Measurements from ENCODE around the gene PHF21A. TPM values are rescaled to one million over a fixed set of nuclear protein-coding genes. Genes with fewer than 3 reads are reported as not detected.

The PHF21A gene
- total and polyA plus RNA-seq, 2 of the 8 experiments (the other 6 are each of a cell fraction or from before 2014, with no cell fraction given) = 17.6 to 40.3 TPM

- Histone ChIP-seq H4K5ac (ENCODE audit: insufficient read length, low read depth, low read length) (no peak overlapping the region), H3K79me1 (ENCODE audit: low read depth, low read length) (peaks cover 2% of the 10 kb centered on the region), H3K4ac (replicated peaks; ENCODE audit: insufficient read length, low read depth, low read length) (no peak overlapping the region), H3K79me2 (ENCODE audit: control insufficient read depth in 1 of 2, insufficient read depth in 2 of 2, low read length in 2 of 2) (no peaks in the 10 kb centered on the region), H3K36me3 (ENCODE audit: control insufficient read depth in 2 of 4, insufficient read depth in 4 of 4, low read length in 3 of 4) (peaks cover 6 to 16% (median 13%) of the 10 kb centered on the region in 4 experiments; a peak in 6 of 8 replicates), H3K4me3 (ENCODE audit: extremely low read depth in 1 of 4, insufficient read depth in 2 of 4, low read depth in 3 of 4, low read length in 4 of 4) (peak overlapping the region; percentile 50 to 66 (median 59); a peak in 7 of 8 replicates), H3K4me2 (ENCODE audit: insufficient read depth in 1 of 2, low read depth in 2 of 2, low read length in 2 of 2) (peak overlapping the region; percentile 74 to 84), H2BK15ac (ENCODE audit: low read length) (no peak overlapping the region), H3K9me3 (ENCODE audit: insufficient read depth in 2 of 2, low read depth in 1 of 2, low read length in 1 of 2) (no peaks in the 10 kb centered on the region), H3K23me2 (ENCODE audit: low read depth, low read length) (peaks cover 8% of the 10 kb centered on the region), H2AFZ (ENCODE audit: low read length) (no peak overlapping the region), H3K18ac (ENCODE audit: extremely low read depth, low read length) (no peak overlapping the region; the same call in 1 of the 2 replicates), H4K8ac (ENCODE audit: extremely low read depth, insufficient read depth, low read length) (no peak overlapping the region; the same call in 1 of the 2 replicates), H3K4me1 (replicated peaks in 1 of 4; ENCODE audit: control insufficient read depth in 3 of 4, insufficient read depth in 4 of 4, low read length in 3 of 4) (peaks cover 0 to 28% (median 19%) of the 10 kb centered on the region in 4 experiments; a peak in 5 of 7 replicates), H2BK12ac (ENCODE audit: low read depth, low read length) (no peak overlapping the region), H4K91ac (replicated peaks; ENCODE audit: insufficient read length, low read length) (no peak overlapping the region), H3K14ac (ENCODE audit: insufficient read length) (no peak overlapping the region), H4K20me1 (replicated peaks in 1 of 2; ENCODE audit: control insufficient read depth in 1 of 2, insufficient read depth in 2 of 2, low read length in 2 of 2) (peaks cover 10 to 22% of the 10 kb centered on the region in 2 experiments), H2AK5ac (ENCODE audit: low read depth, low read length) (no peak overlapping the region), H2BK20ac (ENCODE audit: low read length) (no peak overlapping the region), H3K9ac (replicated peaks in 1 of 4; ENCODE audit: extremely low read depth in 1 of 4, low read depth in 3 of 4, low read length in 3 of 4) (peak overlapping the region; percentile 31 to 57 (median 47)), H3K23ac (ENCODE audit: insufficient read length) (no peak overlapping the region), H2BK5ac (ENCODE audit: low read depth, low read length) (no peak overlapping the region), H3K27me3 (replicated peaks in 1 of 4; ENCODE audit: control insufficient read depth in 3 of 4, extremely low read depth in 1 of 4, insufficient read depth in 3 of 4, low read length in 3 of 4) (peaks cover 0 to 5% (median 2%) of the 10 kb centered on the region in 4 experiments; a peak in 1 of 7 replicates), H3K27ac (ENCODE audit: low read depth, low read length) (peak overlapping the region; percentile 81; the same call in 1 of the 2 replicates), H3K56ac (replicated peaks; ENCODE audit: insufficient read length, low read depth, low read length) (no peak overlapping the region), H2BK120ac (replicated peaks; ENCODE audit: low read depth, low read length) (no peak overlapping the region)
- ChIA-PET CTCF (ENCODE audit: partially characterized antibody) (interaction anchor here (0.5 to 7.7 kb wide), 13 partner anchors 11 to 657 kb away, joined by 3 to 69 read pairs (median 4); partner anchors contain the start of gene PEX16), POLR2A (ENCODE audit: partially characterized antibody) (interaction anchor here (0.8 to 3.8 kb wide), 7 partner anchors 10 to 29 kb away, joined by 3 to 21 read pairs (median 5); partner anchors contain the start of genes LARGE2 and PEX16)
- FAIRE-seq (no peak), DNase-seq (ENCODE audit: low read depth in 1 of 2, low spot score in 2 of 2) (peak; percentile 72 to 90)
- 2% methylated on average over 14 of the region's 62 CpGs; no CpG with 5 or more reads in 1 of the 2 experiments for WGBS, 2 experiments (ENCODE audit: extremely low coverage in 1 of 2, insufficient coverage in 1 of 2, insufficient read length in 1 of 2, insufficient replicate concordance in 2 of 2, low coverage in 1 of 2, low lambda C conversion rate in 2 of 2, missing lambda C conversion rate in 1 of 2)
- TF ChIP-seq RBBP5 (IDR thresholded peaks at IDR 0.05; ENCODE audit: borderline replicate concordance, low read depth, low read length) (0 out of 2 replicates have a peak, but pooled peaks have one; percentile 9), KDM4A (IDR thresholded peaks at IDR 0.05; ENCODE audit: low read depth, low read length, severe bottlenecking) (peak; percentile 53), JUN (IDR thresholded peaks at IDR 0.05; ENCODE audit: low read depth, low read length) (peak; percentile 92), JUND (IDR thresholded peaks at IDR 0.05; ENCODE audit: low read length) (peak; percentile 95), ATF2 (IDR thresholded peaks at IDR 0.05; ENCODE audit: low read length) (no peak; the same call in 1 of the 2 replicates), PHF8 (conservative IDR thresholded peaks at IDR 0.05; ENCODE audit: low read depth, low read length) (no peak), MAFK (IDR thresholded peaks at IDR 0.05; ENCODE audit: low read depth, low read length) (no peak), CREB1 (IDR thresholded peaks at IDR 0.05) (peak; percentile 83), CHD1 (IDR thresholded peaks at IDR 0.05; ENCODE audit: low read depth, low read length) (peak; percentile 88)
These were observed 221.6 kb downstream of the PHF21A start for GRCh38 chr11:45899448-45900174.
